AG04450 (cell line): ENCODE results near the gene TRAP1. TPM values are rescaled to one million over a fixed set of nuclear protein-coding genes. Genes with fewer than 3 reads are reported as not detected.

Experiments
- CTCF ChIA-PET: fragments of 300-600, 350-600 bp; formaldehyde crosslinking; extraction: SDS; loops from one replicate; lab custom pipeline; 2022; ENCODE audit warnings: antibody characterized with exemption, inconsistent platforms; lab: Charles Lee
- POLR2A ChIA-PET: fragments of 350-600 bp; formaldehyde crosslinking; extraction: SDS; loops from one replicate; lab custom pipeline; 2021; ENCODE audit warnings: antibody characterized with exemption, inconsistent platforms; lab: Yijun Ruan, JAX
- DNase-seq: peaks from one replicate; pipeline ENCODE4 v3.0.0-alpha.2; 2011; ENCODE audit warnings: low read depth, low spot score
- H3K27ac ChIP-seq: one replicate; pipeline ENCODE4 v1.5.1; 2012; ENCODE audit warnings: low read depth, low read length, control low read depth
- H3K27me3 ChIP-seq: one replicate; pipeline ENCODE4 v1.6.0; 2012; ENCODE audit warnings: low read length; ENCODE audit not compliant: control insufficient read depth, insufficient read depth
- H3K4me3 ChIP-seq: 2 replicates; pipeline ENCODE4 v1.5.1; 2011; ENCODE audit warnings: mild to moderate bottlenecking, low read depth, low read length, control low read depth
- H3K9me3 ChIP-seq: 2 replicates; pipeline ENCODE4 v1.5.1; 2012; ENCODE audit warnings: low read length; ENCODE audit not compliant: control insufficient read depth, insufficient read depth
- polyA plus RNA-seq: library from polyadenylated mRNA; depleted of rRNA; stranded (reverse); fragments of >200 nt; gene quantifications from 2 replicates; pipeline ENCODE4 v1.2.3, GENCODE V29; 2011; rRNA removed
- TF ChIP-seq, protein P1 (sequence below): IDR thresholded peaks from 2 replicates; pipeline ENCODE4 v1.5.1; 2011; ENCODE audit warnings: low read depth, low read length, control low read depth, inconsistent platforms

TRAP1 gene
- polyA plus RNA-seq, 1 experiment: 83.9 TPM

GRCh38 chr16:3608069-3608468 lies 109.3 kb downstream of the TRAP1 start:
- Histone ChIP-seq H3K27ac (no peak overlapping the region), H3K9me3 (peaks cover 7% of the 10 kb centered on the region; the same call in 1 of the 2 replicates), H3K27me3 (no peaks in the 10 kb centered on the region), H3K4me3 (no peak overlapping the region)
- TF ChIP-seq, protein P1, sequence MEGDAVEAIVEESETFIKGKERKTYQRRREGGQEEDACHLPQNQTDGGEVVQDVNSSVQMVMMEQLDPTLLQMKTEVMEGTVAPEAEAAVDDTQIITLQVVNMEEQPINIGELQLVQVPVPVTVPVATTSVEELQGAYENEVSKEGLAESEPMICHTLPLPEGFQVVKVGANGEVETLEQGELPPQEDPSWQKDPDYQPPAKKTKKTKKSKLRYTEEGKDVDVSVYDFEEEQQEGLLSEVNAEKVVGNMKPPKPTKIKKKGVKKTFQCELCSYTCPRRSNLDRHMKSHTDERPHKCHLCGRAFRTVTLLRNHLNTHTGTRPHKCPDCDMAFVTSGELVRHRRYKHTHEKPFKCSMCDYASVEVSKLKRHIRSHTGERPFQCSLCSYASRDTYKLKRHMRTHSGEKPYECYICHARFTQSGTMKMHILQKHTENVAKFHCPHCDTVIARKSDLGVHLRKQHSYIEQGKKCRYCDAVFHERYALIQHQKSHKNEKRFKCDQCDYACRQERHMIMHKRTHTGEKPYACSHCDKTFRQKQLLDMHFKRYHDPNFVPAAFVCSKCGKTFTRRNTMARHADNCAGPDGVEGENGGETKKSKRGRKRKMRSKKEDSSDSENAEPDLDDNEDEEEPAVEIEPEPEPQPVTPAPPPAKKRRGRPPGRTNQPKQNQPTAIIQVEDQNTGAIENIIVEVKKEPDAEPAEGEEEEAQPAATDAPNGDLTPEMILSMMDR: no peak
- no peak for DNase-seq
- ChIA-PET CTCF (no interaction called here), POLR2A (no interaction called here)

Other genes with a start within 250 kb of the TRAP1 start
- not detected in 2 replicates for gene C16orf90, start 222.0 kb downstream of the TRAP1 start, polyA plus RNA-seq
- gene CLUAP1, start 216.5 kb downstream of the TRAP1 start, polyA plus RNA-seq: 28.9 and 38.6 TPM in 2 replicates
- gene NLRC3, start 140.1 kb downstream of the TRAP1 start, polyA plus RNA-seq: not detected in 2 replicates
- gene SLX4, start 105.9 kb downstream of the TRAP1 start, polyA plus RNA-seq: 1.6 and 2.3 TPM in 2 replicates
- 8.0 and 9.3 TPM in 2 replicates for gene DNASE1, start 62.8 kb downstream of the TRAP1 start, polyA plus RNA-seq
- 9.8 and 14.3 TPM in 2 replicates for gene CREBBP, start 163.2 kb upstream of the TRAP1 start, polyA plus RNA-seq